Jurkat, Clone E6-1 (cell line): ENCODE data around the gene NUDT9. TPM values are rescaled to one million over a fixed set of nuclear protein-coding genes. Genes with fewer than 3 reads are reported as not detected.
A peak's percentile ranks its signal among the peaks of the same experiment; 100 is the strongest.
"Not testable (repeated sequence)": the region's sequence is repeated elsewhere in the genome, so short reads cannot be mapped to it uniquely, and the experiment has no call there.

Source experiments
- DNase-seq: peaks from one replicate; pipeline ENCODE4 v3.0.0-alpha.2; 2011; ENCODE audit warnings: low read depth, low spot score
- H3K4me3 ChIP-seq: 2 replicates; pipeline ENCODE4 v1.5.1; 2011; ENCODE audit warnings: mild to moderate bottlenecking, low read length, control low read depth, moderate library complexity
- polyA plus RNA-seq: library from polyadenylated mRNA; unstranded; fragments of >200 nt; gene quantifications from one replicate; pipeline ENCODE4 v1.2.1, GENCODE V29; 2012; ENCODE audit warnings: missing spikeins; ENCODE audit not compliant: insufficient read length, insufficient read depth

The NUDT9 gene, protein sequence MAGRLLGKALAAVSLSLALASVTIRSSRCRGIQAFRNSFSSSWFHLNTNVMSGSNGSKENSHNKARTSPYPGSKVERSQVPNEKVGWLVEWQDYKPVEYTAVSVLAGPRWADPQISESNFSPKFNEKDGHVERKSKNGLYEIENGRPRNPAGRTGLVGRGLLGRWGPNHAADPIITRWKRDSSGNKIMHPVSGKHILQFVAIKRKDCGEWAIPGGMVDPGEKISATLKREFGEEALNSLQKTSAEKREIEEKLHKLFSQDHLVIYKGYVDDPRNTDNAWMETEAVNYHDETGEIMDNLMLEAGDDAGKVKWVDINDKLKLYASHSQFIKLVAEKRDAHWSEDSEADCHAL
- polyA plus RNA-seq, result 17.8 TPM

DNA sequence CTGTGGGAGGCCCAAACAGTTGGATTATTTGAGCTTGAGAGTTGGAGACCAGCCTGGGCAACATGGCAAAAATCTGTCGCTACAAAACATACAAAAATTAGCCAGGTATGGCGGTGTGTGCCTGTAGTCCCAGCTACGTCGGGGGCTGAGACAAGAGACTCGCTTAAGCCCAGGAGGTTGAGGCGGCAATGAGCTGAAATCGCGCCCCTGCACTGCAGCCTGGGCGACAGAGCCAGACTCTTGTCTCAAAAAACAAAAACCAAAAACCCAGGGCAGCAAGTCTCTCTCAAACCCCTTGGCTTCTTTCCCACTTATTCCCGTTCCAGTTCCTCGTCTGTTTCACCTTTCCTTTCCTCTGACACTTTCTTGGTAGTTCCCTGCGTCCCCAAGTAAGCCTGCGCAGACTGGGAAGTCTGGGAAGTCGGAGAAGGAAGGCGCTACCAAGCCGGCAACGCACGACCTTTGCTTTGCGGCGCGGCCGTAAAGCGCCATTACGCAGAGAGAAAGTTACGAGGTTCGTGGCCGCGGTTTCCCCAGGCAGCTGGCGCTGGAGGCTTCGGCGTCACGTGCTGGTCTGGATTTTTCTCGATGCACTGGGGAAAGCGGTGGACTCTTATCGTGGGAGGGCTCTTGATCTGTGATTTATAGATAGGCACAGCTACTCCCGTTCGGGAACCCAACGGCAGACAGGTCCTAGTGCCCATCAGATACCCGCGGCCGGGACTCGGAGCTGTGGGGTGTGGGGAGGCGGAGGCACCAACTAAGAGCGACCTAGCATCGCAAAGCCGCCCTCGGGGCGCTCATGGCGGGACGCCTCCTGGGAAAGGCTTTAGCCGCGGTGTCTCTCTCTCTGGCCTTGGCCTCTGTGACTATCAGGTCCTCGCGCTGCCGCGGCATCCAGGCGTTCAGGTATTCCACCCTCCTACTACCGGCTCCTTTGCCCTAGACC lies at the start of gene NUDT9:
TSS of gene NUDT9 (plus strand) at position 470 of the 949 bp plus-strand sequence. CDS start at position 803, 333 bp downstream.
- peak; percentile 84 for DNase-seq
- H3K4me3 ChIP-seq, result peak within 1 kb of the TSS; percentile 70

DNA sequence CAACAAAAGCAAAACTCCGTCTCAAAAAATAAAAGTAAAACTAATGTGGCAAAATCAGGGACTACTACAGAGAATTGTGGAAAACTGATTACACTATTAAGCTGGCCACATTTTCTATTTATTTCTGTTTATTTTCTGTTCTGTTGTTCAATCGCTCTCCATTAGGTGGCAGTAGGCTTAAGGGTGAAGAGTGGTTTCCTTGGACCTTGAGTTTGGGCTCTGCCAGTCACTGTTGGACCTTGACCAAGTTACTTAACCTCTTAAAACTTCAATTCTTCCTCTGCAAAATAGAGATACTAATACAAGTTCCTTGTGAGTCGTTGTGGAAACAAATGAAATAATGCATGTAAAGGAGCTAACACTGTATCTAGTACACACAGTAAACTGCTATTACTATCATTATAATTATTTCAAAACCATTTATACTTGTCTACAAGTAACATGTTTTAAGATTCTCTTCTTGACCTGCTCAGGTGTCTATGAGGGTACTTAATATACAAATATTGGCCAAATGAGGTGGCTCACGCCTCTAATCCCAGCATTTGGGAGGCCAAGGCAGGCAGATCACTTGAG lies 46.6 kb upstream of the NUDT9 start:
- no peak for DNase-seq
- no peak overlapping the region for H3K4me3 ChIP-seq

DNA sequence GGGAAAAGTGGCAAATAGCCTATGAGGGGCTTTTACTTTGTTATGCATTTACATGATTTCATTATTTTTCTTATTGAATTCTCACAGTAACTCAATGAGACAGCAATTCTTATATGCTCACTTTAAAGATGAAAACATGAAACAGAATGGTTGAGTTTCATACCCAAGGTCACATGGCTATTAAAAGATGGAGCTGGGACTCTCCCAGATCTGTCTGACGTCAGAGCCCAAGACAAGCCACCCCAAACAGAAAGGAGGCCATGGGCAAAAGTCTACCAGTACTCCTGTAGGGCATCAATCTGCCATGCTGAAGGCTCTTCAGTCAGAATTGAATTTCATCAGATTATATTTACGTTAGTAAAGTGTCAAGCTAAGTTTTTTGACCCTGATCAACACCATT lies 44.6 kb upstream of the NUDT9 start:
- H3K4me3 ChIP-seq, result no peak overlapping the region
- DNase-seq, result no peak

DNA sequence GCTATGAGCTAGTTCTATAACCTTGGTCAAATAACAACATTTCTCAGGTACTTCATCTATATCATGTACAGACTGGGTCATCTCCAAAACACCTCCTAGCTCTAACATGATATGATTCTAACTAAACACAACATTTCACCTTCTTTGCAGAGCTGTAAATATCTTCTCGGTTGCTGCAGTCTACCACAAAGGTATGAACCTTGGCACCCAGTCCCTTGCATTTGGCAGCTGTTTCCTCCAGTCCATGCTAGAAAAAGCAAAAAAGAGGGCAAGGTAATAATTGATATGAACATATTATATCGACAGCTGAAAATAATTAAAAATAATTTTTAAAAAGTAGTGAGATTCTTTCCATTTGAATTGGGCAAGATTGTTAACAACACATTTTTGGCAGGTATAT lies 40.3 kb upstream of the NUDT9 start:
- H3K4me3 ChIP-seq, result no peak overlapping the region
- DNase-seq, result no peak

DNA sequence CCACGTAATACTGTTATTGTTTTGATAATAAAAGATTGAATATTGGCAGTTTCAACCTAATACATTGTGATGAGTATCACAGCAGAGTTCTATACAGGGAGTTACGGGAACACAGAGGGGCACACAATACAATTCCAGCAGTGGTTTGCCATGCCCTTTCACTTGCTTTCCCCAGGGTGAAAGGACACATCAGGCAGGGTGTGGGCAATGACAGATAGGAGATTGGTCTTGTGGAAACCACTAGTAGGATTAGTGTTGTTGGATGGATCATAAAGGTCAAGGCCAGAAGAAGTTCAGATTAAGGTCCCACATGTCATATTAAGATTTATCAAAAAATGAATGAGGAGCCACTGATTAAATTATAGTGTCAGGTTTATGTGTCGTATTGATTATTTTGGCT lies 39.4 kb upstream of the NUDT9 start:
- no peak overlapping the region for H3K4me3 ChIP-seq

DNA sequence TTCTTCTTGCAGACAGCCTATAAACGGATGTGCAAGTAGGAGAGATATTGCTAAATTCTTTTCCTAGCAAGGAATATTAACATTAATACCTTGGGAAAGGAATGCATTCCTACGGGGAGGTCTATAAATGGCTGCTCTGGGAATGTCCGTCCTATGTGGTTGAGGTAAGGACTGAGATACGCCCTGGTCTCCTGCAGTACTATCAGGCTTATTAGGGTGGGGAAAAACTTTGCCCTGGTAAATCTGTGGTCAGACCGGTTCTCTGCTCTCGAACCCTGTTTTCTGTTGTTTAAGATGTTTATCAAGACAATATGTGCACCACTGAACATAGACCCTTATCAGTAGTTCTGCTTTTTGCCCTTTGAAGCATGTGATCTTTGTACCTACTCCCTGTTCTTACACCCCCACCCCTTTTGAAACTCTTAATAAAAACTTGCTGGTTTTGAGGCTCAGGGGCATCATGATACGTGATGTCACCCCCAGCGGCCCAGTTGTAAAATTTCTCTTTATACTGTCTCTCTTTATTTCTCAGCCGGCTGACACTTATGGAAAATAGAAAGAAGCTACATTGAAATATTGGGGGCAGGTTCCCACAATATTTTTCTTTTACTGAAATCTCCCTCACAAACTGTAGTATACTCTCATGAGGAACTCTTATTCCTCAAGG lies 37.8 kb upstream of the NUDT9 start:
- DNase-seq, H3K4me3 ChIP-seq: not testable (repeated sequence)

More for the DNA sequence above, 39.4 kb upstream of the NUDT9 start:
- DNase-seq, result no peak

DNA sequence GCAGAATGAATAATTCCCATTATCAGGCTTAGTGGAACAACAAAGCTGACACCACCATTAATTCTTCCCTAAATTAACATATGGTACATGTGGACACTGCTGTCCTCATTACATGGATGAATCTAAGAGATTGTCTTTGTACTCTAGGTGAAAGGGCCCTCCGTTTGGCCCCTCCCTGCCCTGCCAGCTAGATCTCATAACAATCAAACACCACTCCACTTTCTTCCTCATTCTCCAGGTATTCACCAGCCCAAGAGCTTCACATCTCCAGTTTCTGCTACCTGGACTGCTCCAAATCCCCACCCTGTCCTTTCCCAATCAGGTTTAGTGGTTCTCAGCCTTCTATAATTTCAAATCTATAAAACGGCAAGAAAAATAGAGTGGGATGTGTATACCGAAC lies 35.1 kb upstream of the NUDT9 start:
- no peak for DNase-seq
- no peak overlapping the region for H3K4me3 ChIP-seq

DNA sequence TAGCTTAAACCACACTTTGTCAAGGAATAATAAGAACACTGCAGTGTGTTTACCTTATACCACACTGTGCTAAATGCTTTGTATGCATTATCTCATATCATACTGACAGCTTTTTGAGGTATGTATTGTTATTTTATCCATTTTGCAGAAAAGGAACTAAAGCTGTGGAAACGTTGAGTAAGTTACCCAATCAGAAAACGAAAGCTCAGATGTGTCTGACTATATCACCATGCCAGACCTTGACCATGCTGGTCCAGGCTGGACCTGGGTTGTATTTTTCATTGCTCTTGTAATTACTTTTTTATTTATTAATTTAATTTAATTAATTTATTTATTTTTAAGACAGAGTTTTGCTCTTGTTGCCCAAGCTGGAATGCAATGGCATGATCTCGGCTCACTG lies 33.5 kb upstream of the NUDT9 start:
- no peak overlapping the region for H3K4me3 ChIP-seq
- DNase-seq, result no peak

DNA sequence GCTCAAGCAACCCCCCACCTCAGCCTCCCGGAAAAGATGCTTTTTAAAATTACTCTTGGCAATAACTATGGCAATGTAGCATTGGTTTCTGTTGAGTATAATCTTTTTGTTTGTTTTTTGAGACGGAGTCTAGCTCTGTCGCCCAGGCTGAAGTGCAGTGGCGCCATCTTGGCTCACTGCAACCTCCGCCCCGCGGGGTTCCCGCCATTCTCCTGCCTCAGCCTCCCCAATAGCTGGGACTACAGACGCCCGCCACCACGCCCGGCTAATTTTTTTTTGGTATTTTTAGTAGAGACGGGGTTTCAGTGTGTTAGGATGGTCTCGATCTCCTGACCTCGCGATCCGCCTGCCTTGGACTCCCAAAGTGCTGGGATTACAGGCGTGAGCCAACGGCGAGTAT lies 32.3 kb upstream of the NUDT9 start:
- H3K4me3 ChIP-seq, result peak overlapping the region; percentile 67
- DNase-seq, result not testable (repeated sequence)

DNA sequence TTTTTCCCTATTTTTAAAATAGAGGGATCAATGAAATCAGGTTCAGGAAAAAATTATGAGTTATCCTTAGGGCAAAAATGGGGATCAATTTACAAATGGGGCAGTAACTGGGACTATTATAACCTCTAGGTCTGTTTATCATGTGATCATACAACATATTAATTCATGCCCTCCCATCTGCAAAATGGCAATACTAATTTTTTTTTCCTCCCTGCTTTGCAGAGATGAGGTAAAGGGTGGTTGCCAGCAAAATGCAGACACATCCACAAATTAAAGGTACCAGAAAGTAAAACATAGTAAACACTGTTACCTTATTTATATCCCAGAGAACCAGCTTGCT lies 31.9 kb upstream of the NUDT9 start:
- no peak for DNase-seq
- peak overlapping the region; percentile 67 for H3K4me3 ChIP-seq

DNA sequence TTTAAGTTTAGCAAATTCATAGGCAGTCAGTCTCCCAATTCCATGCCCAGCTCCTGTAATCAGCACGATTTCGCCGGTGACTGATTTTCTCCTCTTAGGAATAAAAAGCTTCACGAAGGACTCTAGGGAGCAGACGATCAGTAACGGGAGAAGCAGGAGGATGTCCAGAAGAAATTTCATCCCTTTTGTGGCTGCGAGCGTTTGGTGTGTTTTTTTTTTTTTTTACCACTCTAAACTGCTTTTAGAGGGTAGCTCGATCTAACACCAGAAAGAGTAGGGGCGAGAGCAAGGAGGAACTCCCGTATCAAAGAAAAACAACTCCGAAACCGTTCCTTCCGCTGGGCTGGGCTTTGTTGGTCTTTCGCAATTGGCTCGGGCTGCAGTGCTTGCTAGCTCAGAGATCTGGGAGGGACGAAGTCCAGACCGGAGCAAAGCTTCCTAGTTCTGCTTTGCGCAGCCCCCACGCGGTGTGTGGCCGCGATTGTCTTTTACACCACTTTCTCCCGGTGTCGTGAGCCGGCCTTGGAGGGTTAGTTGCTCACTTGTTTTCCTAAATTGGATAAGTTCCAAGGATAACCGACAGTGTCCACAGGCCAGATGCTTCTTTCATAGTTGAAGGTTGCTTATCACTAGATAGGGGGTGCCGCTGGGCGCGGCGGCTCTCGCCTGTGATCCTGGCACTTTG lies 31.3 kb upstream of the NUDT9 start, which contains the start of gene HSD17B11:
TSS of gene HSD17B11 (minus strand) at position 298 of the 685 bp plus-strand sequence. CDS start at position 180, 118 bp downstream.
- H3K4me3 ChIP-seq, result peak within 1 kb of the TSS; percentile 67
- peak; percentile 85 for DNase-seq

DNA sequence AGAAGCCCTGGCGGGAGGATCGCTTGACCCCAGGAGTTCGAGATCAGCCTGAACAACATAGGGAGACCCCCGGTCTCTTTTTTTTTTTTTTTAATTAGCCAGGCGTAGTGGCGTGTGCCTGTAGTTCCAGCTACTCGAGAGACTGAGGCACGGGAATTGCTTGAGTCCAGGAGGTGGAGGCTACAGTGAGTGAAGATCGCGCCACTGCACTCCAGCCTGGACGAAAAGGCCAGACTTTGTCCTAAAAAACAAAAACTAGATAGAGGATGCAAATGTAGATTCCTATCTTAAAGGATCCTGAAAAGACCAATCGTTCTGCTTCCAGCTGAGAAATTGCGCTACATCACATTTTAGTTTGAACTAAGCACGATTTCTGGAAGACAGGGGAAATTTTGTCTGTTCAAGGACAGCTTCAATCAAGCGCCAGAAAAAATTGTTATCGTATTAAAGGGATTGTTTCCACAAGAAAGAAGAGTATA lies 30.8 kb upstream of the NUDT9 start:
- DNase-seq, result no peak

DNA sequence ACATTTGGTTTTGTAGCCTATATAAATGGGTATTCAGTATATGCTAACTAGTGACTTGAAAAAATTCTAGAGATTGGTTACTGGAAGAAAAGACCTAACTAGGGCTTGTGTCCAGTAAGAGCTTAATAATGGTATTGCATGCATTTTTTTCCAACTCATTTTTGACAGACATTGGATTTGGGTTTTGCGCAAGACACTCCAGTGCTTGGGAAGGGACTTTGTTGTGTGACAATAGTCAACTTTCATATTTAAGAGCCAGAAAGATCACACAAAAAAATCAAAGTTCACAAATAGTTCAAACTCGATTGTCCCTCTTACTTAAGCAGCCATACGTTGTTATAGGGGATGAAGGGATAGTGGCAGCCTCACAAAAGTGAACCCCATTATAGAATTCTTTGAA lies 30.2 kb upstream of the NUDT9 start:
- DNase-seq, result no peak
- H3K4me3 ChIP-seq, result no peak overlapping the region

More for the DNA sequence above, 30.8 kb upstream of the NUDT9 start:
- H3K4me3 ChIP-seq, result peak overlapping the region; percentile 67

DNA sequence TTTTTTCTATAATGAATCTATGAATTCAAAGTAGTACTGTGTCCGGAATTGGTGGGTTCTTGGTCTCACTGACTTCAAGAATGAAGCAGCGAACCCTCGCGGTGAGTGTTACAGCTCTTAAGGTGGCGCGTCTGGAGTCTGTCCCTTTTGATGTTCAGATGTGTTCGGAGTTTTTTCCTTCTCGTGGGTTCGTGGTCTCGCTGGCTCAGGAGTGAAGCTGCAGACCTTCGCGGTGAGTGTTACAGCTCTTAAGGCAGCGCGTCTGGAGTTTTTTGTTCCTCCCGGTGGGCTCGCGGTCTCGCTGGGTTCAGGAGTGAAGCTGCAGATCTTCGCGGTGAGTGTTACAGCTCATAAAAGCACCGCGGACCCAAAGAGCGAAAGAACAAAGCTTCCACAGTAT lies 27.3 kb upstream of the NUDT9 start:
- not testable (repeated sequence) for H3K4me3 ChIP-seq, DNase-seq

DNA sequence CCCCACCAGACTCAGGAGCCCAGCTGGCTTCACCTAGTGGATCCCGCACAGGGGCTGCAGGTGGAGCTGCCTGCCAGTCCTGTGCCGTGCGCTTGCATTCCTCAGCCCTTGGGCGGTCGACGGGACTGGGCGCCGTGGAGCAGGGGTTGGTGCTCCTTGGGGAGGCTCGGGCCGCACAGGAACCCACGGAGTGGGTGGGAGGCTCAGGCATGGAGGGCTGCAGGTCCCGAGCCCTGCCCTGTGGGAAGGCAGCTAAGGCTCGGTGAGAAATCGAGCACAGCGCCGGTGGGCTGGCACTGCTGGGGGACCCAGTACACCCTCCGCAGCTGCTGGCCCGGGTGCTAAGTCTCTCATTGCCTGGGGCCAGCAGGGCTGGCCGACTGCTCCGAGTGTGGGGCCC lies 26.5 kb upstream of the NUDT9 start:
- H3K4me3 ChIP-seq, DNase-seq: not testable (repeated sequence)

DNA sequence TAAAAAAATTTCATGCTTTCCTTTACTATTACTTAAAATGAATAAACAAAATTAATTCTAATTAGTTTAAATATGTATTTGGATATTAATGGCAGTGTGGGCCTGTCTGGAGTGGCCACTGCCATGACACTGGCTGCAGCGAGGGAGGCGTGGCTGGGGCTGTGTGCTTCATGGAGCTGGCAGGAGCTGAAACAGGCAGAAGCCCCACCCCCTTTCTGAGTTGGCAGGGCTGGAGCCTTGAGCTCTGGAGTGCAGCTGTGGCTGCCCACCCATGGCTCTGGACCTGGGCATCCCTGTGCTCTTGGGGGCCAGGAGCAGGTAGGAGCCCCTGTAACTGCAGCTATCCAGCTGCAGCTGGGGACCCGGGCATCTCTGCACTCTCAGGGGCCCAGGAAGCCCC lies 23.2 kb upstream of the NUDT9 start:
- no peak for DNase-seq
- no peak overlapping the region for H3K4me3 ChIP-seq

DNA sequence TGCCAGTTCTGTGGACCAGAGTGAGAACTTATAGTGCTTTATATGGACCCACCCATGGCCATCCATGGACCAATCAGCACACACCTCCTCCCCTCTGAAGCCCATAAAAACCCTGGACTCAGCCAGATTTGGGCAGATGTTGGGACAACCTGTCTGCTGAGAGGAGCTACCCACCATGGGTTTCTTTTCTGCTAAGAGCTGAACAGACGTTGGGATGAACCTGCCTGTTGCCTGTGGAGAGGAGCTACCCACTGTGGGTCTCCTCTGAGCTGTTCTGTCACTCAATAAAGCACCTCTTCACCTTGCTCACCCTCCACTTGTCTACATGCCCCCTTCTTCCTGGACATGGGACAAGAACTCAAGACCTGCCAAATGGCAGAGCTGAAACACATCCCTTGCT lies 22.4 kb upstream of the NUDT9 start:
- no peak overlapping the region for H3K4me3 ChIP-seq
- no peak for DNase-seq

DNA sequence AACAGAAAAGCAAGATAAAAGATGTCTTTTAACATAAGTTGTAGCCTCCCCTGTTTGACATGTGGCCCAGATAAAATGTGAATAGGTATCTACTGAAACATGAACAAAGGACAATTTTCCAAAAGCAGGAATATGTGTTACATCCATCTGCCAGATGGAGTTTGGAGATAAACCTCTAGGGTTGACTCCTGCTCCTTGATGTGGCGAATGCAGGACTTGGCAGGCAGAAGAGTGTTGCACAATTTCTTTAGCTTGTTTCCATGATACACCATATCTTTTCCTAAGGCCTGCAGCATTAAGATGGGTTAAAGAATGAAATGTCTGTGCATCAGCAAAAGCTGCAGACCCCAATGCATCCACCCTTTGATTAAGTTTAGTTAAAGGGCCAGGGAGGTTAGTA lies 18.6 kb upstream of the NUDT9 start:
- DNase-seq, result not testable (repeated sequence)

More for the DNA sequence above, 18.6 kb upstream of the NUDT9 start:
- H3K4me3 ChIP-seq, result not testable (repeated sequence)
